GM19468 (cell line): Measurements from ENCODE around the gene CXCR5.

ENCODE experiments used
- ATAC-seq: cut with Tn5 transposase; IDR thresholded peaks from one replicate; pipeline ENCODE4 v1.9.1; 2021; ENCODE audit warnings: mild to moderate bottlenecking, moderate library complexity, moderate number of reproducible peaks; ENCODE audit not compliant: unreplicated experiment; ENCODE audit errors: extremely low read depth

Gene CXCR5

DNA sequence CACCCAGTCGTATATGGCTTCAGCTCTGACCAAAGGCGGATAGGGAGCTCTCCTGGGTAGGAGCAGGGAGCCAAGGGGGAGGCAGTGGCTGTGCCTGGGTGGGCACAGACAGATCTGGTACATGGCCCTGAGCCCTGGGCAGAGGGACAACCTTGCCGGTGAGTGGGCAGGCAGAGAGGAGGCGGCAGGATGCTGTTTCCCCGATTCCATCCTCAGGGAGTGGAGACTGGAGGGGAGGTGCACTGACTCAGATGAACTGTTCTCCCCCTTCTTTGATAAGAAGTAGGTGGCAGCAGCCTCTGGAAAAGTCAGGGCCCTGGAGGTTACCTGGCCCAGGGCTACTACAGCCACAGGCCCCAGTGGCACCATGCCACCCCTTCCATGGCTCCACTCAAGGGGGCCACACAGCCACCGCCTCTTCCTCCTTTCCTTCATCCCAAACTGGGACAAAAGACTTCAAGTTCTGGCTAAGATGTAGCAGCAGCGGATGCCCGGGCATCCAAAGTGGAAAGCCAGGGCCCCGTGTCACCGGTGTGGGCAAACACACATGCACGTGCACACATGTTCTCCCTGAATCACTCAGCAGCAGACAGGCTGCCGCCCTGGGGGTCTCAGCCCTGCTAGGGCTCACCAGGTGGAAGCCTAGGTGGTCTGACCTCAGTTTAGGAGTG lies 13.4 kb downstream of the CXCR5 start:
- no peak for ATAC-seq

DNA sequence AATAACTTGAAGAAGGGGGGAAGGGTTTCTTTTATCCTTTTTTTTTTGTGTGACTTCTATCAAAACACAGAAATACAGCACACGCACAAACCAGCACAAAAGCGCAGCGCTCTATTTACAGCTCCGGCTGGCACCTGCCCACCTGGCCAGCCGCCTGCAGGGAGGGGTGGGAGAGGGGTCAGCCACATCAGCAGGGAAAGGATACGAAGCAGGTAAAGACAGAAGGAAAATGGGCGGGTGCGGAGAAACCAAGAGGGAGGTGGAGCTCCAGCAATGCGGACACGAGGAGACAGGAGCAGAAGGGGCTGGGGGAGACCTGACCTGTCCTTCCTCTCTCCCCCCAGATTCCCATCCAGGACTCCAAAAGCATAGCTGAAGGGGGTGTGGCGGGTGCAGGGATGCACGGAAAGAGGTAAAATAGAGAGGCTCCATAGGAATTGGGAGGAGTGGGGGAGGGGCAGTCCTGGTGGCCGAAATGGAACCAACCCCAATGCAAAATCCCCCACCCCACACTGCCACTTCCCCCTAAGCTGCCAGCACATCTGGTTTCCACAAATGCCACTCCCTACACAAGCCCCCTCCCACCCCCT lies 14.1 kb downstream of the CXCR5 start:
- no peak for ATAC-seq

DNA sequence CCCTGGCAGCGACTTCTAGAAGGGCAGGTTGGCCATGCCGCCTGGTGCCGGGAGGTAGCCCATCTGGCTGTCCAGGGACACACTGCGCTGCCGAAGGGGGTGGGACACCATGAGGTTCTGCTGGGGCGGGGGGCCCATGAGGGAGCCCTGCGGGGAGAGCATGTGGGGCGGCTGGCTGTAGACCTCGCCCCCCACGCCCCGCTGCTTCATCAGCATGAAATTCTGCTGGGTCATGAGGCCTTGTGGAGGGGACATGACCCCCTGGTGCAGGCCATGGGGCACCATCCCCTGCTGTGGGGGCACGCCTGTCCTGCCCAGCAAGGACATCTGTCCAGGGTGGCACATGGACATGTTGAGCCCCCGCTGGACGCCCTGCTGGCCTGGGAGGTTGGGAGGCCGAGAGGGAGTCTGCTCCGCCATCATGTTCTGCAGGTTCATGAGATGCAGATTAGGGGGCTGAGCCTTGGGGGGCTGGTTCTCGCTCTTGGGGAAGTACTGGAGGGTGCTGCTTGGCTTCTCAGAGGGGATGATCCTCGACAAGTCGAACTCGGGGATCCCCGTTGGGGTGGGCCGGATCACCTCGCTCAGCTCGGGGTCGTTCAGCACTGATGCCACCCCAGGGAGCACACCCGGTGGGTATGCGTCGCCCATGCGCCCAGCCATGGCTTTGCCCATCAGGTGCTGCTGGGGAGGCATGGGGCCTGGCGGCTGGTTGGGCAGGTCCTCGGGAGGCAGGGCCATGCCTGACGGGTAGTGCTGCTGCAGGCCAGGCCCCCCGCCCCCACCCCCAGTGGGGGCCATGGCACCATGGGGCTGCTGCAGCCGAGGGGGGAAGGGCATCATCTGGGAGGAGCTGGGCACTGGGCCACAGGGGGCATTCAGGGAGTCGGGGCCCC lies 15.0 kb downstream of the CXCR5 start:
- no peak for ATAC-seq

DNA sequence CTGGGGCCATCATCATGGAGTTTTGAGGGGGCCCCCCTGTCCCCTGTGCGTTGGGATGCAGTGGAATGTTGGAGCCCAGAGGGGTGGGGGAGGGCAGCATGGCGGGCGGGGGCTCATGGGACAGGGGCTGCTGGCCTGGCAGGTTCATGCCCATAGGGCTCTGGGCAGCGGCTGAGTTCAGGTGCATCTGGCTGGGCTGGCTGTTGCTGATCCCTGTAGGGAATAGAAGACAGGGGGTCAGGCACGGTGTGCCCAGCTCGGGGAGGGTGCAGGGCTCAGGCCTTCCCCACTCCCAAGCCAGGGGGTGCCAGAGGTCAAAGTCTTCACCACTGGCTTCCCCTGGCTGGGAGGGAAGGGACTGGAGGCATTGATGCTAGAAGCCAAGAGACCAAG lies 15.6 kb downstream of the CXCR5 start:
- ATAC-seq: no peak

DNA sequence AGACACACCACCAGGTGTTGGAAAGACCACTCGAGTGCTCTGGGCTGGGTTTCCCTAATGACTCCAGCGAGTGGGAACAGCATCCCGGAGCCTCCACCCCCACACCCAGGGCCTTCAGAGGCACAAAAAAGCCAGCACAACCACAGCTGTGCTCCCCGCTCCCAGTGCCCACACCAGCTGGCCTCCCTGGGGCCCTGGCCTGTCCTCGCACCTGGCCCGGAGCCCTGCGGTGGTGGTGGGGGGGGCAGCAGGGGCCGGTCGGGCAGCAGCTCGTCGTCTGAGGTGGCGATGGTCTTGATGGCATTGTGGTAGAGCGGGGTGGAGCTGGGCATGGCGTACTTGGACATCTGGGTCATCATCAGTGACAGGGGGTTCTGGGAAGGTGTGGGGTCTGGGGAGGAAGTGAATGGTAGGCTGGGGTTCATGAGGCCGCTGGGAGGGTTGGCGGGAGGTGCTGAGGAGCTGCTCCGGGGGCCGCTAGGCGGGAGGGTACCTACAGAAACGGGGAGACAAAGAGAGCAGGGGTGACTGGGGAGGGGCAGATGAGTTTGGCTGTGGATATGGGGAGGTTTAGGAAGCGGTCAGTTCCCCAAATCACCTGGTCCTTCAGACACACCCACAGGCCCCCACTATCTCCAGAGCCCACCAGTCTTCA lies 16.1 kb downstream of the CXCR5 start:
- ATAC-seq: no peak

DNA sequence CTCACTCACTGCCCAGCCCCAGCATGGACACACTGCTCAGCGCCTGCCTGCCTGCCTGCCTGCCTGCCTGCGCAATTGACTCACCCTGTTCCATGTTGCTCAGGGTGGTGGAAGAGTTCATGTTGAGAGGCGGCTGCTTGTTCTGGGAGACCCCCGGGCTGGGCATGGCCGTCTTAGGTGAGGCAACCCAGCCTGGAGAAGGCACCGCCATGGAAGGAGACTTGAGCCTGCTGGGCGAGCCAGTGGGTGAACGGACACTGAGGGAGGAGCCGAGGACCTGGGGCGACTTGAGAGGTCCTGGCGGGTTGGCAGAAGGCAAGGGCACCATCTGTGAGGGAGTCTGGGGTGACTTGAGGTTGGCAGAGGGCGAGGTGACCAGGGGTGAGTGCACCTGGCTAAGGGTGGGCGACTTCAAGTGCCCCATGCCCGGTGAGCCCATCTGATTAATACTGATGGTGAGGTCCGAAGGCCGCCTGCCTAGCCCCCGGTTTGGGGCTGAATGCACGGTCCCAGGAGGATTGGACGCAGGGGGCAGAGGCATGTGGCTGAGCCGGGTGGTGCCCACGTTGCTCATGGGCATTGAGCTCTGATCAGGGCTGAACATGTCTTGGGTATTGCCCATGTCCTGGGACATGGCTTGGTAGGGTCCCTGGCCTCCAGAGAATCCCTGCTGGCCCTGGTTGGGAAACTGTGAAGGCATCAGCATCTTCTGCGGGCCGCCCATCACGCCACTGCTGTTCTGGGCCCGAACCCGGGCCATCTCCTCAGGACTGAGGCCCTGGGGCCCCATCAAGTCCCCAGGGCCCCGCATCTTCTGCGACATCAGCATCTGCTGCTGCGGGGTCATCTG lies 17.1 kb downstream of the CXCR5 start:
- no peak for ATAC-seq

DNA sequence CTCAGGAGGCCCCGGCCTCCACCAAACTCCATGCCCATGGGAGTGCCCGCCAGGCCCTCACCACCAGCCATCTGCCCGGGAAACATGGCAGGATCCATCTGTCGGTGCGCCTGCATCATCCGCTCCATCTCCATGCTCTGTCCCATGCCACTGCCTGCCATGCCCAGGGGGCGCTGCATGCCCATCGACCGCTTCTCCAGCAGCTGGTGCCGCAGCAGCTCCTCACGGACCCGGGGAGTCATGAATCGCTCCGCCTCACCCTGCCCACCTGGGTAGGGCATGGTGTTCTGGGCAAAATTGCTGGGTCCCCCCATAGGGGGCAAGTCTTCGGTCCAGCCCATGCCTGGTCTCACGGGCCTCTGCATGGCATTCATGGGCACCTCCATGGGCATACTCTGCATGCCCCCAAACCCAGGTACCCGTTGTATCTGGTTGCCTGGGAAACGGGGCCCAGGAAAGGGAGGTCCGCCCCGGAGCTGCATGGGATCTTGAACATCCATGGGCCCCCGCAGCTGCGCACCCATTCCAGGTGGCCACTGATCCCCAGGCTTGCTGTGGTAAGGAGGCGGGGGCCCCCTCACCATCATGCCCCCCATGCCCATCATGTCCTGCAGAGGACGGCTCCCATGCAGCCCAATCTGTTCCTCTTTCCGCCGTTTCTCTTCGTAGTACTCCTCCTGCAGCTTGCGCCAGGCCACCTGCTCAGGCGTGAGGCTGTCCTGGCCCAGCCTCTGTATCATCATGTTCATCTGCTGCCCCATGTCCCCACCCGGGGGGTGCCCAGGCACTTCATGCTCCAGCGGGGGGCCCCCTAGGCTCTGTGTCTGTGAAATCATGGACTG lies 18.0 kb downstream of the CXCR5 start:
- no peak for ATAC-seq

DNA sequence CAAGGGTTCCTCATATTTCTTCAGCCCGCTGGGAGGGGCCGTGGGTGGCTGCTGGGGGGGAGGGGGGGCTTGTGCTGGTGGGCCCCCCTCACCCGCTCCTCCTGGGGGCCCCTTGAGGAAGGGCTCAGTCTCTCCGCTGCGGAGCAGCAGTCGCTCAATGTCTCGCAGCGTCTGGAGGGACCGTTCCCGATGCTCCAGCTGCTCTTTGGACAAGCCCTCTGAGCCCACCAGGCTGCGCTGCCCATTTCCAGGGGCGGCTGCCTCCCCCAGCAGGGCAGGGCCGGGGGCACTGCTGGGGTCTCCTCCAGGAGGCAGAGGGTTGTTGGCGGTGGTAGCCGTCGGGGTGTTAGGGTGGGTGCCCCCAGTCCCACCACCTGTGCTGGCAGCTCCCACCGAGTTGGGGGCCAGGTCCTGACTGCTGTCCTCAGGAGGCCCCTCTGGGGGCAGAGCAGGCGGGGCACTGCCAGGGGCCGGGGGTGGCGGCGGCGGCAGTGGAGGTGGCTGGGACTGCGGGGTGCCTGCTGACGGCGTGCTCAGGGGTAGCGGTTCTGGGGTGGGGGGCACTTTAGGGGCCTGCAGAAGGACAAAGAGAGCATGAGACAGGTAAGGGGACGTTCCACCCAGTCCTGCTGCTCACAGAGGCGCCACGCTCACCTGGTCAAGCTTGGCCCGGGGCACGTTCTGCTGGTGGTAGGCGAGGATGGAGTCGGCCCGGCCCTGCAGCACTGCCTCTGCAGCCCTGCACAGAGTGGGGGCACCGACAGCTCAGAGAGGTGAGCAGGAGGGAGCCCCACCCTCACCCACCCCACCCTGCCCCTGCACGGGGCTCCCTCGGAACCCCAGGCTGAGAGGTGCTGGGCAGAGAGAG lies 18.9 kb downstream of the CXCR5 start:
- no peak for ATAC-seq

DNA sequence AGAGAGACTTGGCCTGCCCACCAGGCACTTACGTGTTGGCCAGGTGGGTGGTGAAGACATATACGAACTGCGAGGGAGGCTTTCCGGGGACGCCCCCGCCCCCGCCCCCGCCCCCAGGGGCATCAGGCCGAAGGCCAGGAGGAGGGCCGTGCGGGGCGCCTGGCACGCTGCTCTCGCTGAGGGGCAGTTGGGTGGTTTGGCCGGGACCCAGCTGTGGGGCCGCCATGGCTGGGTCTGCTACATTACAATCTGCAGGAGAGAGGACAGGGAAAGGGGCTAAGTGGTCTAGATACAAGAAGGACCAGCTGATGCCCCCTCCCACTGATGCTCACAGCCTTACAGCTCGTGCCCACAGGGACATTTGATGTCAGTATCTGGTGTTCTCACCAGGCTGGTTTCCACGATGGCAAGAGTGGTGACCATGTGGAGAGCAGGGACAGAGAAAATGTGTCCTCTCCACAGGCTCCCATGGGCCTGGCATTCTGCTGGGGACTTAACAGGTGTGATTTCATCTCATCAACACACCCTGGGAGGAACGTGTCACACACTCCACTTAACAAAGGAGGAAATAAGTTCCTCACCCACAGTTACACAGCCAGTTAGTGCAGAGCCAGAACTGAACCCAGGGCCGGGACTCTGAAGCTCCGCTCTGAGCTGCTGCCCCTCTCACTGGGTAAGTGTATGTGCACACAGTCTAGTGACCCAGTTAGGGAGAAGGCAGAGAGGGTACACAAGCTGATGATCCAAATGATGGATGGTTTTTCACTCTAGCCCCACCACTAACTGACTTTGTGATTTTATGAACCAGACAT lies 19.7 kb downstream of the CXCR5 start:
- ATAC-seq: no peak

DNA sequence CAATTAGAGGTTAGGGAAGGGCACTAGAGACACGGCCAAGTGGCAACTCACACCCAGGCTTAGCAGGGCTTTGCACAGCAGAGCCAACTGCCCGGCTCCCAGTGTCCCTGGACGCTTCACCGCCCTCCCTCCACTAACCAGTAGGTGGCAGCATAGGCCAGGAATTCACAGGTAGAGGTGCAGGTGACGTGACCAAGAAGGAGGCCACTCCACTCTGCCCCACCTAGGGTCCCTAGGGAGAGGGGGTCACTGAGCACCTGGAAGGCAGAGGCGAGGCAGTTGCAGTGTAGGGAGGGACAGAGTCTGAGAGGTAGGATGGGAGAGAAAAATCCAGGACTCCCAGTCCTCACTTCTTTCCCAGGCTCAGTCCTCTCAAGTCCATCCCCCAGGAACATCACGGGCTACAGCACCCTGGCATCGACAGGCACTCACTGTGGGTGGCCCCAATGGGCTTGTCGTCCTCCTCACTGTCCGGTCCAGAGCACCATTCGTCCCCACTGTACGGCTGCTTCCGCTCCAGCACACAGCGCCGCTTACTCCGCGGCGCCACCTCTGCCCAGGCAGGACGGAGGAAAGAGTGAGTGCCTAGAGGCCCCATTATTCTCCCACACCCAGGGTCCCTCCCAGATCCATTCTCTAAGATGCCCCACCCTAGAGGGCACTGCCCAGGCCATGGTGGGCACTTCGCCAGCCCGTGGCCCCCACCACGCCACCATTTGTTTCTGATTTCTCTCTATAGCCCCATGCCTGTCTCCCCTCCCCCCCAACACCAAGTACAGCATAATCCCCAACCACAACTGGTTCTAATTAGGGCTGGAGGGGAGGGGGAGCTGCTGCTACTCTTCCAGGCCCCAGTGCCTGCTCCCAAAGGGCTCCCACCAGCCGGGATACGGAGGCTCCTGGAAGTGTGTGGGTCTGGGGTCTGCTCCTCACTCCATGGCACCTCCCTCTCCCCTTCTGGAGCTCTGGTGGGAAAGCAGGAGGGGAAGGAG lies 23.7 kb downstream of the CXCR5 start:
- ATAC-seq: no peak

DNA sequence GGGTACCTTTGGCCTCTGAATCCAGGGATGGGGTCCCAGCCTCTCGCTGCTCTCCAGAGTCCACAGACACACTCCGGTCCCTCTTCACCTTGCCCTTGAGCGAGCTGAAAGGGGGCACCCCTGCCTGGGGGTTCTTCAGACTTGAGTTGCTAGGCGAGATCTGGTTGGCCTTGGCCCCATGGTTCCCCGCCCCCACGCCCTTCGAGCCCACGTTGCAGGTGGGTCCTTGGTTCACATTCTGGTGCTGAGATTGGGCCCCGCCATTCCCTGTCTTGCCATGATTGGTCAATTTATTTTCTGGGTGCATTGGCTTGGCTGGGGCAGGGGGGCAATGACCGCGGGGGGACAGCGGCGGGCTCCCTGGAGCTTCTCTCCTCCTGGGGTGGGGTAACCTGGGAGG lies 24.6 kb downstream of the CXCR5 start:
- ATAC-seq: no peak

DNA sequence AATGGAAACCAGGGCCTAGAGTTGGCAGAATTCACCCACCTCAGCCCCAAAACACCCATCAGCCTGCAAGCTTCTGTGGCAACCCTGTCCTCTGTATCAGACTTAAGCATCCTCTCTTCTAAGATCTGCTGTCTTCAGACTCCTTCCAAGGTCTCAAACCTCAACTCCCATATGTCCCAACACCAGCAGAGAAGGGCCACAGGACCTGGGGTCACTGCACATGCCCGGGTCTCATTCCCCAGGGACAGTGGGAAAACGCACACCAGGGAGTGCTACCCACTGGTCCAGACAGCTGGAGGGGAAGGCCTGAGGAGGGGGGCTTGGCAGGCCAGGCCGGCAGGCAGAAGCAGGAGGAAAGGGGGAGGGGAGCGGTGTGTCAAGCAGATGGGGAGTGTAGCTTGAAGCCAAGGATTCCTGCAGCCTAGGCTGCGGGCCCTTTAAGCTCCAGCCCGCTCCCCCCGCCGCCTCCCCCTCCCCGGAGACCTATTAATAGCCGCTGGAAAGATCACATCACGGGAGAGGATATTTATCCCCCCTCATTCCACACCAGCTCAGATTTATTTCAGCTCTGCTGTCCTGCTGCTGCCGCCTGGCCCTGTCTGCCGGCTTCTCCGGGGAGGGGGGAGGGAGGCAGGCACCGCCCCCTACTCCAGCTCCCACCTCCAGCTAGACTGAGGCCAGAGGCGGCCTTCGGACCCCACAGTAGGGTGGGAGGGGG lies 25.4 kb downstream of the CXCR5 start:
- ATAC-seq: no peak

DNA sequence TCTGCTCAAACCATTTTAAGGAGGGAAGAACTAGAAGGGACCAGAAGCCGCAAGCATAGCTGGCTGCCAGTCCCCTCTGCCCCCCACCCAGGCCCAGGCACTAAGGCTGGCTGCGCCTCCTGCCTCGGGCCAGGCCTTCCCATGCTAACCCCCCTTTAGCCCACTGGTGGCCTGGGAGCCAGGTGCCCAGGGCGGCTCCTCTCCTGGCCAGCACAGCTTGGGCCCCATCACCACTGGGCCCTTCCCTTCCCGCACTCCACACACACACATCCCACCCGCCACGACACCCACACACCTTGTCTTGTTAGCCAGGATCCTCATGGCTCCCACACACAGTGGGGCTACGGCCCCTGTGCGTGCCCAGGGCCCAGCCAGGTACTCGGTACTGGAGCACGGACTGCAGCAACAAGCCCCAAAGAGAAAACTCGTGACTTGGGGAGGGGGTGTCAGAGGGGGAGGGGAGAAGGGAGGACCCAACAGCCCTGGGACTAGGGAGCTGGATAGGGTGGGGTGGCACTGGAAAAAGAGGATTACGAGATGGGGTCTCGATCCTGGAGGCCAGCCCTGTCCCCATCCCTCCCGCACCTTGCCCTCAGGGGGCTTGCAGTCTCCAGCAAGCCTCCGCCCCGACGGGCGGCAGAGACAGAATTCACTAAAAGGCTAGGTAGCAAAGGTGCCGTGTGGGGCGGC lies 26.1 kb downstream of the CXCR5 start:
- no peak for ATAC-seq

DNA sequence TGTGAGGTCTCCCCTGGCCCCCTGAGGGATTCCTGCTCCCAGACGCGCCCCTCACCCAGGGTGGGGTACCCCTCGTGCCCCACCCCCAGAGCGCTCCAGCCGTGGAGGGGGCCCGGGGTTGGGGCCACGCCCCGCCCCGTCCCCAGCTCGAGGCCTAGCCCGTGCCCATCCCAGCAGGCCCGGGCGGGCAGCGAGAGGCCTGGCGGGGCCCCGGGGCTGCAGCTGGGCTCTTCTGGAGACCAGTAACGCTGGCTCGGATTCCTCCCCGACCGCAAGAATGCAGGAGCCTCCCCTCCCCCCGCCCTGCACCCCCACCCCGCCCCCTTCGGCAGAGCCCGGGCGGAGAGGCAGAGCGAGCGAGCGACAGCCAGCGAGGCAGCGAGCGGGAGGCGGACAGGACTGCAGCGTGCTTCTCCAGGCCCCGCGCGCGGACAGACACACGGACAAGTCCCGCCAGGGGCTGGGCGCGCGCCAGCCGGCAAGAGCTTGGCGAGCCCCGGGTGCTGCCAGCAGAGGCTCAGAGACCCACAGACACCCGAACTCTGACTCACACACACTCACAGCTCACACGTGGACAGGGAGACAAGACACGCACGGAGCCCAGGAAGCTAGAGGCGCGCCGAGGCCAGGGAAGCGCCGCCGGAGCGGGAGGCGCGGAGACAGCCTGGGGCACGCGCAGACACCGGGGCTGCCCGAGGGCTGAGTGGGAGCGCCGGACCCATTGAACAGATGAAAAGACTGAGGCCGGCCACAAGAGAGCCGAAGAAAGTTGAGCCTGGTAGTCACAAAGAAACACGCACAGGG lies 26.8 kb downstream of the CXCR5 start:
- no peak for ATAC-seq
